GM21737 (cell line): ENCODE results near the gene PLET1.

Source experiments
- ATAC-seq: cut with Tn5 transposase; IDR thresholded peaks from one replicate; pipeline ENCODE4 v1.9.1; 2021; ENCODE audit warnings: mild to moderate bottlenecking, moderate library complexity; ENCODE audit not compliant: unreplicated experiment

The PLET1 gene

GRCh38 chr11:112260490-112260889 lies at the start of gene PLET1:
Gene PLET1, minus strand, starts transcription at chr11:112260860. Its CDS starts 271 bp downstream, at chr11:112260589.
- no peak for ATAC-seq

GRCh38 chr11:112310419-112310818 lies 49.8 kb upstream of the PLET1 start:
- ATAC-seq, result no peak

- no peak for ATAC-seq
Measured at GRCh38 chr11:112308651-112309050, 48.0 kb upstream of the PLET1 start.

- no peak for ATAC-seq
Measured at GRCh38 chr11:112307616-112308015, 47.0 kb upstream of the PLET1 start.

GRCh38 chr11:112306230-112306629 lies 45.6 kb upstream of the PLET1 start:
- no peak for ATAC-seq

- ATAC-seq, result no peak
Measured at GRCh38 chr11:112304914-112305313, 44.3 kb upstream of the PLET1 start.

GRCh38 chr11:112303616-112304015 lies 43.0 kb upstream of the PLET1 start:
- no peak for ATAC-seq

- ATAC-seq, result no peak
Measured at GRCh38 chr11:112302226-112302868, 41.7 kb upstream of the PLET1 start.

- no peak for ATAC-seq
Measured at GRCh38 chr11:112300094-112300786, 39.6 kb upstream of the PLET1 start.

GRCh38 chr11:112298535-112298934 lies 37.9 kb upstream of the PLET1 start:
- ATAC-seq, result no peak

- no peak for ATAC-seq
Measured at GRCh38 chr11:112297248-112297866, 36.7 kb upstream of the PLET1 start.

- no peak for ATAC-seq
Measured at GRCh38 chr11:112296044-112296443, 35.4 kb upstream of the PLET1 start.

- ATAC-seq, result no peak
Measured at GRCh38 chr11:112294688-112295340, 34.2 kb upstream of the PLET1 start.

- no peak for ATAC-seq
Measured at GRCh38 chr11:112293614-112294013, 33.0 kb upstream of the PLET1 start.

GRCh38 chr11:112292785-112293407 lies 32.2 kb upstream of the PLET1 start:
- no peak for ATAC-seq

GRCh38 chr11:112292188-112292587 lies 31.5 kb upstream of the PLET1 start:
- no peak for ATAC-seq

- no peak for ATAC-seq
Measured at GRCh38 chr11:112291191-112291590, 30.5 kb upstream of the PLET1 start.

GRCh38 chr11:112290493-112290850 lies 29.8 kb upstream of the PLET1 start:
- no peak for ATAC-seq

- peak; percentile 94 for ATAC-seq
Measured at GRCh38 chr11:112289588-112290492, 29.2 kb upstream of the PLET1 start.

- no peak for ATAC-seq
Measured at GRCh38 chr11:112288021-112288420, 27.4 kb upstream of the PLET1 start.
